ENCODE measurements around the gene CTIF. TPM values are rescaled to one million over a fixed set of nuclear protein-coding genes. Genes with fewer than 3 reads are reported as not detected.

The CTIF gene
- total and polyA plus RNA-seq, 11 donors: 21.2 to 93.0 (median 68.0) TPM

DNA sequence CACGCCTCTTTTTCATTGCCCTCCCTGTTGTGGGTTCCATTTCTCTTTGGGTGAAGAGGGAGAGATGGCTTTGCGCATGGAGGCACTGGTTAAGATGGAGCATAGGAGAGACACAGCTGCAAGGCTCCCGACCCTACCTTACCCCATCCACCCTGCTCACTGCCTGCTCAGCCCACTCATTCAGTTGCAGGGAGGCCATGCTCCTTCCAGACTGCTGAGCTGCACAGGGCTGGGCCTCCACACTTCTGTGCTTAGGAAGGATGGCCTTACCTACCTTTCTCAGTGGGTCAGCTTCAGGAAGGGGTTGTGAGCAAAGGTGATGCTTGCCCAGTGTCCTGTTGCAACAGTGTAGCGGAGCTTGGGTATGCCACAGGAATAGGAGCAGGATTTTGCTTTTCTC lies 127.8 kb downstream of the CTIF start:
- DNase-seq (no peak), ATAC-seq (no peak)
- no peaks in the 10 kb centered on the region for H3K27me3 ChIP-seq
- TF ChIP-seq, protein P1, sequence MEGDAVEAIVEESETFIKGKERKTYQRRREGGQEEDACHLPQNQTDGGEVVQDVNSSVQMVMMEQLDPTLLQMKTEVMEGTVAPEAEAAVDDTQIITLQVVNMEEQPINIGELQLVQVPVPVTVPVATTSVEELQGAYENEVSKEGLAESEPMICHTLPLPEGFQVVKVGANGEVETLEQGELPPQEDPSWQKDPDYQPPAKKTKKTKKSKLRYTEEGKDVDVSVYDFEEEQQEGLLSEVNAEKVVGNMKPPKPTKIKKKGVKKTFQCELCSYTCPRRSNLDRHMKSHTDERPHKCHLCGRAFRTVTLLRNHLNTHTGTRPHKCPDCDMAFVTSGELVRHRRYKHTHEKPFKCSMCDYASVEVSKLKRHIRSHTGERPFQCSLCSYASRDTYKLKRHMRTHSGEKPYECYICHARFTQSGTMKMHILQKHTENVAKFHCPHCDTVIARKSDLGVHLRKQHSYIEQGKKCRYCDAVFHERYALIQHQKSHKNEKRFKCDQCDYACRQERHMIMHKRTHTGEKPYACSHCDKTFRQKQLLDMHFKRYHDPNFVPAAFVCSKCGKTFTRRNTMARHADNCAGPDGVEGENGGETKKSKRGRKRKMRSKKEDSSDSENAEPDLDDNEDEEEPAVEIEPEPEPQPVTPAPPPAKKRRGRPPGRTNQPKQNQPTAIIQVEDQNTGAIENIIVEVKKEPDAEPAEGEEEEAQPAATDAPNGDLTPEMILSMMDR (IDR thresholded peaks at IDR 0.05): no peak
- no peak for TF ChIP-seq POLR2A (IDR thresholded peaks at IDR 0.05)
- WGBS, 4 donors: 91 to 96% (median 95%) methylated on average over 4 of the region's 4 CpGs
- peaks cover 0 to 12% (median 7%) of the 10 kb centered on the region in 12 donors for H3K9me3 ChIP-seq
- intact Hi-C loops (cut with DNase I): loop anchor here in 5 of 10 donors (5.0 to 10.0 kb wide), 2 partner anchors 129 to 132 kb away; partner anchors contain the start of gene CTIF (in 5 of the 5)
- H3K27ac ChIP-seq: no peak overlapping the region
- peaks cover 0 to 20% (median 5%) of the 10 kb centered on the region in 12 donors for H3K4me1 ChIP-seq
- H3K4me3 ChIP-seq: no peak overlapping the region
- H3K36me3 ChIP-seq: peaks cover 0 to 42% (median 34%) of the 10 kb centered on the region in 9 donors

DNA sequence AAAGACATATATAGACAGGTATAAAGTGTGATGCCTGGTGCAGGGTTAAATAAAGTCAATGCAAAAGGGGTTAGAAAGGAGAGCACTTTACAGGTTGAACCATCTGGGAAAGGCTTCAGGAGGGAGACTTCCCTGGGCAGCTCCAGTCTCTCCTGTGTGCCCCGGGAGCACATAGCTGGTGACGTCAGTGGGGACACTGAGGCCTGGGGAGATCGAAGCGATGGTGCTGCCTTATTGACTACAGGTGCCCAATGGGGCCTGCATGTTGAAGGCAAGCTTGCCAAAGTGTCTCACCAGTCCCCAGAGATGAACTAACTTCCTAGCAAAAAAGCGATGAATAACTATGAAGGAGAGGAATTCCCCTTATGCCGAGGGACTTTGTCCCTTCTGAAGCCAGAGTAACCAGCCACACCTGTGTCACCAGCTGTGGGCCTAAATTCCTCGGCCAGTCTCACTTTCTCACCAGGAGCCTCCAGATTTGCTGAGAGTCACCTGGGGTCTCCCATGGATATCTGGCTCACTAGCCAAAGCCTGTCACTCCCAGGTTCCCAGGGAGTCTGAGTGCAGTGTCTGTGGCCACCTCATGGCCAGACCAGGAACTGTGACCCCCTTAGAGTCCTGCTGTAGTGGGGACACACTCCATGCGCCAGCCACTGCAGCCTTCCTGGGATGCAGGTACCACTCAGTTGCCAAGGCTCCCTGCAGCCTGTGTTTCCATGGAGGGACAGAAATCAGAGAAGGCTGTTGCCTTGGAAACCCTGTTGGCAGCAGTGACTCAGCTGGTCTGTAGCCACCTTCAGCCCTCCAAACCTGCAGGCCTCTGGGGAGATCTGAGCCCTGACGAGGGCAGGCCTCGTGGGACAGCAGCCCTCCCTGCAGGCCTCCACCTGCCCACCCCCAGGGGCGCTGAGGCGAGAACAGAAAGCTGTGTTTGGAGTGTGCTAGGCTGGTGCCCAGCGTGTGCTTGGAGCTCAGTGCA lies 128.7 kb downstream of the CTIF start:
- no peak overlapping the region for H3K27ac ChIP-seq
- 85 to 94% (median 90%) methylated on average over 8 to 13 of the region's 13 CpGs for WGBS, 4 donors
- DNase-seq (no peak), ATAC-seq (peak in 1 of 4 donors; percentile 8)
- no peaks in the 10 kb centered on the region for H3K27me3 ChIP-seq
- peaks cover 0 to 11% (median 2%) of the 10 kb centered on the region in 12 donors for H3K4me1 ChIP-seq
- no peak overlapping the region for H3K4me3 ChIP-seq
- no peak for TF ChIP-seq POLR2A (IDR thresholded peaks at IDR 0.05)
- TF ChIP-seq, protein P1 (IDR thresholded peaks at IDR 0.05): peak in 5 of 12 donors; percentile 5 to 32 (median 11)
- intact Hi-C loops (cut with DNase I): loop anchor here in 5 of 10 donors (5.0 to 10.0 kb wide), 2 partner anchors 130 to 133 kb away; partner anchors contain the start of gene CTIF (in 5 of the 5)
- peaks cover 0 to 13% (median 7%) of the 10 kb centered on the region in 12 donors for H3K9me3 ChIP-seq
- H3K36me3 ChIP-seq: peaks cover 0 to 43% (median 35%) of the 10 kb centered on the region in 9 donors

DNA sequence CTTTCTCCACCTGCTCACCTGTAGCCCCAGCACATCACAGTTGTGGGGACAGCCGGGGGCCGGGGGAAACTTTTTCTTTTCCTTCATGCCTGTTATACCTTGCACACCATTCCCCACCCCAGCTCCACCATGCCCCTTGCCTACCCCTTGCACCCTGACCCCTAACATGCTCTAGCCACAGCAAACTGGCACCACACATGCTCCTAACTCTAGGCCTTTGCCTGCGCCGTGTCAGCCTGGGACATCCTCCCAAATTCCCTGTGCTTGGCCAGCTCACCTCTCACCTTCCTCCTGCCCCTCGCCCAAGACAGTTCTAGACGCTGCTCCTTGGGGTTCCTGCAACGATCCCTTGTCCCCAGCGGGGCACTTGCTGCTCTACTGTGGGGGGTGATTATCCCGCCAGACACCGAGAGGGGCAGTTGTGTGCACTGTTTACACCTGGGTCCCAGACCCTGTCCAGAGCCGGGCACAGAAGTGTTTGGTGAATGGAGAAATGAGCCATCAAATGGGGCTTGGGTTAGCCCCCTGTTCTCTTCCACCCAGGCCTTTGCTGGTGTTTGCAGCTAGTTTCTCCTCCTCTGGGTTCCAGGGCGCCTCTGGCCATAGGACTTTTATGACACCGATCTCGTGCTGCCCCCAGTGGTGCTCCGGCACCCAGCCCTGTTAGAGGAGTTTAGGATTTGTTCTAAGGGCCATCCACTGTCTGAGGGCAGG lies 129.8 kb downstream of the CTIF start:
- WGBS, 4 donors: 91 to 97% (median 95%) methylated on average over 15 of the region's 15 CpGs
- peaks cover 0 to 43% (median 35%) of the 10 kb centered on the region in 9 donors for H3K36me3 ChIP-seq
- intact Hi-C loops (cut with DNase I): loop anchor here in 5 of 10 donors (5.0 to 10.0 kb wide), 2 partner anchors 131 to 134 kb away; partner anchors contain the start of gene CTIF (in 5 of the 5)
- H3K27me3 ChIP-seq: no peaks in the 10 kb centered on the region
- peaks cover 0 to 13% (median 7%) of the 10 kb centered on the region in 12 donors for H3K9me3 ChIP-seq
- TF ChIP-seq, protein P1 (IDR thresholded peaks at IDR 0.05): no peak
- TF ChIP-seq POLR2A (IDR thresholded peaks at IDR 0.05): no peak
- no peak overlapping the region for H3K4me3 ChIP-seq
- H3K4me1 ChIP-seq: peaks cover 0 to 10% (median 2%) of the 10 kb centered on the region in 12 donors
- H3K27ac ChIP-seq: no peak overlapping the region
- ATAC-seq: no peak
- DNase-seq: no peak

All from heart left ventricle (tissue), 16 donors.